Astrocyte (in vitro differentiated cells and primary cell): ENCODE data around the gene CEP350. TPM values are rescaled to one million over a fixed set of nuclear protein-coding genes. Genes with fewer than 3 reads are reported as not detected.

Source experiments
- DNase-seq: peaks from one replicate; pipeline ENCODE4 v3.0.0-alpha.2; 2010; ENCODE audit warnings: low read depth
- FAIRE-seq: peaks from 2 replicates; lab custom pipeline; 2011; peaks lifted over from hg19 to GRCh38; lab: Jason Lieb, UNC
- H2AFZ ChIP-seq: 2 replicates; pipeline ENCODE4 v1.6.0; 2012; ENCODE audit warnings: low read depth, low read length, inconsistent platforms
- H3K27ac ChIP-seq: 2 replicates; pipeline ENCODE4 v1.5.1; 2011; ENCODE audit warnings: low read depth, low read length, inconsistent platforms
- H3K27me3 ChIP-seq: 2 replicates; pipeline ENCODE4 v1.6.0; 2011; ENCODE audit warnings: low read length, inconsistent platforms; ENCODE audit not compliant: insufficient read depth
- H3K36me3 ChIP-seq: 2 replicates; pipeline ENCODE4 v1.5.1; 2011; ENCODE audit warnings: low read length, inconsistent platforms; ENCODE audit not compliant: insufficient read depth
- H3K4me1 ChIP-seq: 2 replicates; pipeline ENCODE4 v1.5.1; 2011; ENCODE audit warnings: low read length, inconsistent platforms; ENCODE audit not compliant: insufficient read depth
- H3K4me2 ChIP-seq: 2 replicates; pipeline ENCODE4 v1.6.0; 2012; ENCODE audit warnings: low read length, inconsistent platforms
- H3K4me3 ChIP-seq: 2 replicates; pipeline ENCODE4 v1.5.1; 2011; ENCODE audit warnings: low read depth, mild to moderate bottlenecking, low read length, inconsistent platforms; ENCODE audit not compliant: insufficient read depth
- H3K79me2 ChIP-seq: 2 replicates; pipeline ENCODE4 v1.6.0; 2012; ENCODE audit warnings: mild to moderate bottlenecking, low read length, inconsistent platforms; ENCODE audit not compliant: insufficient read depth
- H3K9ac ChIP-seq: 2 replicates; pipeline ENCODE4 v1.6.0; 2012; ENCODE audit warnings: mild to moderate bottlenecking, low read length, inconsistent platforms
- H3K9me3 ChIP-seq: 2 replicates; pipeline ENCODE4 v1.5.1; 2012; ENCODE audit warnings: low read depth, mild to moderate bottlenecking, low read length, inconsistent platforms; ENCODE audit not compliant: insufficient read depth
- H4K20me1 ChIP-seq: 2 replicates; pipeline ENCODE4 v1.6.0; 2012; ENCODE audit warnings: low read length, inconsistent platforms; ENCODE audit not compliant: insufficient read depth
- H3K27ac Mint-ChIP-seq: one replicate; pipeline ENCODE4 v1.8.0; 2021; ENCODE audit warnings: mild to moderate bottlenecking, mixed read lengths; ENCODE audit not compliant: unreplicated experiment
- H3K27me3 Mint-ChIP-seq: one replicate; pipeline ENCODE4 v1.8.0; 2021; ENCODE audit warnings: low read depth, mixed read lengths; ENCODE audit not compliant: unreplicated experiment
- H3K36me3 Mint-ChIP-seq: one replicate; pipeline ENCODE4 v1.8.0; 2021; ENCODE audit warnings: low read depth, mixed read lengths; ENCODE audit not compliant: unreplicated experiment
- H3K4me1 Mint-ChIP-seq: one replicate; pipeline ENCODE4 v1.8.0; 2021; ENCODE audit warnings: low read depth, mixed read lengths; ENCODE audit not compliant: unreplicated experiment
- H3K4me3 Mint-ChIP-seq: one replicate; pipeline ENCODE4 v1.8.0; 2021; ENCODE audit warnings: mild to moderate bottlenecking, moderate library complexity, mixed read lengths; ENCODE audit not compliant: unreplicated experiment
- H3K9me3 Mint-ChIP-seq: one replicate; pipeline ENCODE4 v1.8.0; 2021; ENCODE audit warnings: mild to moderate bottlenecking, mixed read lengths; ENCODE audit not compliant: unreplicated experiment
- CTCF ChIP-seq: IDR thresholded peaks from 2 replicates; pipeline ENCODE4 v1.5.1; 2011; ENCODE audit warnings: low read depth, mild to moderate bottlenecking, inconsistent platforms, low read length, moderate library complexity; ENCODE audit not compliant: insufficient read depth
- EZH2 ChIP-seq: IDR thresholded peaks from 2 replicates; pipeline ENCODE4 v1.6.1; 2012; ENCODE audit warnings: mild to moderate bottlenecking, low read length, inconsistent platforms; ENCODE audit not compliant: insufficient read depth
- total RNA-seq: library from RNA; stranded (reverse); gene quantifications from 2 replicates; pipeline ENCODE4 v1.2.1, GENCODE V29; 2021

Gene CEP350
- total RNA-seq, 1 donor from 2014 or later: 29.2 TPM

DNA sequence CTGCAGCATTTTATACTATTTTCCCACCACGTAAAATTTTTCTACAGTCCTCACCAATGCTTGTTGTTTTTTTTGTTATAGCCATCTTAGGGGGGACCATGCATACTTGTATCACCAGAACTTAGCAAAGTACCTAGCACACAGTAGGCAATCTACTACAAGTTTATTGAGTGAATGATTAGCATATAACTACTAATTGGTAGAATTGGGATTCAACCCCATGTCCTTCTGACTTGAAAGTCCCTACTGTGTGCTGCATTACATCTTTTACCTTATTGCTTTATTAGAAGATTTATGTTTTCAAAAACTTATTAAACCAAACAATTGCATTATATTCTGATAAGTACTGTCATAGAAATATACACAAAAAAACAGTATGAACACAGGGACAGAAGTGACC, 92.1 kb downstream of the CEP350 start:
- Mint-ChIP-seq H3K27me3 (no peaks in the 10 kb centered on the region), H3K4me3 (no peak overlapping the region), H3K27ac (no peak overlapping the region), H3K4me1 (no peaks in the 10 kb centered on the region), H3K9me3 (no peaks in the 10 kb centered on the region), H3K36me3 (peaks cover 13% of the 10 kb centered on the region)
- no peaks in the 10 kb centered on the region for H3K27me3 ChIP-seq
- no peaks in the 10 kb centered on the region for H4K20me1 ChIP-seq
- no peak overlapping the region for H3K4me3 ChIP-seq
- H2AFZ ChIP-seq: no peak overlapping the region
- TF ChIP-seq EZH2 (no peak), CTCF (no peak)
- no peak for FAIRE-seq
- H3K9ac ChIP-seq: no peak overlapping the region
- no peak for DNase-seq
- H3K36me3 ChIP-seq: peaks cover 24% of the 10 kb centered on the region
- no peak overlapping the region for H3K4me2 ChIP-seq
- no peak overlapping the region for H3K27ac ChIP-seq
- no peaks in the 10 kb centered on the region for H3K9me3 ChIP-seq
- H3K4me1 ChIP-seq: peaks cover 7% of the 10 kb centered on the region
- no peaks in the 10 kb centered on the region for H3K79me2 ChIP-seq

GRCh38 chr1:180053594-180054567, 99.3 kb downstream of the CEP350 start:
- peaks cover 9% of the 10 kb centered on the region for H3K36me3 ChIP-seq
- H3K4me3 Mint-ChIP-seq: no peak overlapping the region
- no peak overlapping the region for H2AFZ ChIP-seq
- peaks cover 2% of the 10 kb centered on the region for H3K36me3 Mint-ChIP-seq
- no peaks in the 10 kb centered on the region for H3K9me3 ChIP-seq
- no peaks in the 10 kb centered on the region for H3K4me1 Mint-ChIP-seq
- H3K27ac ChIP-seq: no peak overlapping the region
- no peaks in the 10 kb centered on the region for H3K27me3 Mint-ChIP-seq
- no peak overlapping the region for H3K27ac Mint-ChIP-seq
- no peaks in the 10 kb centered on the region for H3K79me2 ChIP-seq
- FAIRE-seq (no peak), DNase-seq (no peak)
- H3K4me3 ChIP-seq: no peak overlapping the region
- no peaks in the 10 kb centered on the region for H4K20me1 ChIP-seq
- H3K4me2 ChIP-seq: no peak overlapping the region
- H3K27me3 ChIP-seq: no peaks in the 10 kb centered on the region
- H3K9me3 Mint-ChIP-seq: no peaks in the 10 kb centered on the region
- no peak overlapping the region for H3K9ac ChIP-seq
- no peaks in the 10 kb centered on the region for H3K4me1 ChIP-seq
- TF ChIP-seq EZH2 (no peak), CTCF (no peak)
